Stimulated activated naive CD8-positive, alpha-beta T cell treated with anti-CD3 and anti-CD28 coated beads, Interleukin-15, amount 100 ng/mL, for 72 hours (primary cell): ENCODE data around the gene DERL2.
"Not testable (repeated sequence)": the region's sequence is repeated elsewhere in the genome, so short reads cannot be mapped to it uniquely, and the experiment has no call there.

ENCODE experiments used
- ATAC-seq: fragments of 150-1000 bp; cut with Tn5 transposase; 2 replicates; pipeline ENCODE4 v1.10.0; 2021; ENCODE audit warnings: mild to moderate bottlenecking, moderate library complexity
- DNase-seq, 2 donors: peaks; one replicate each; pipeline ENCODE4 v3.0.0; 2021 to 2022
- H3K27ac Mint-ChIP-seq, 2 donors: one replicate each; pipeline ENCODE4 v1.8.0; 2022; ENCODE audit warnings: mild to moderate bottlenecking in 2 of 2, mixed read lengths in 2 of 2, moderate library complexity in 2 of 2
- H3K27me3 Mint-ChIP-seq: one replicate; pipeline ENCODE4 v1.8.0; 2022; ENCODE audit warnings: mixed read lengths
- H3K4me1 Mint-ChIP-seq: one replicate; pipeline ENCODE4 v1.8.0; 2022; ENCODE audit warnings: mild to moderate bottlenecking, mixed read lengths
- H3K4me3 Mint-ChIP-seq, 2 donors: one replicate each; pipeline ENCODE4 v1.8.0; 2022; ENCODE audit warnings: mild to moderate bottlenecking in 2 of 2, mixed read lengths in 2 of 2, moderate library complexity in 1 of 2
- H3K9me3 Mint-ChIP-seq, 2 donors: one replicate each; pipeline ENCODE4 v1.8.0; 2022; ENCODE audit warnings: mixed read lengths in 2 of 2

Gene DERL2

GRCh38 chr17:5431949-5432556 is 53.9 kb downstream of the DERL2 start:
- Mint-ChIP-seq H3K9me3 (no peaks in the 10 kb centered on the region), H3K27me3 (no peaks in the 10 kb centered on the region), H3K27ac (peak overlapping the region in 1 of 2 donors; percentile 64), H3K4me1 (peaks cover 38% of the 10 kb centered on the region), H3K4me3 (no peak overlapping the region)
- no peak for ATAC-seq
- DNase-seq: no peak

GRCh38 chr17:5431234-5431633 is 54.7 kb downstream of the DERL2 start:
- not testable (repeated sequence) for H3K4me3 Mint-ChIP-seq, H3K27me3 Mint-ChIP-seq, H3K9me3 Mint-ChIP-seq, ATAC-seq, DNase-seq
- peaks cover 30% of the 10 kb centered on the region for H3K4me1 Mint-ChIP-seq
- peak overlapping the region; percentile 64 to 81 for H3K27ac Mint-ChIP-seq

GRCh38 chr17:5430413-5430999 is 55.5 kb downstream of the DERL2 start:
- Mint-ChIP-seq H3K9me3 (no peaks in the 10 kb centered on the region), H3K4me3 (no peak overlapping the region), H3K4me1 (peaks cover 28% of the 10 kb centered on the region), H3K27me3 (no peaks in the 10 kb centered on the region), H3K27ac (peak overlapping the region; percentile 64 to 81)
- no peak for ATAC-seq
- no peak for DNase-seq

- peaks cover 23% of the 10 kb centered on the region for H3K4me1 Mint-ChIP-seq
- H3K9me3 Mint-ChIP-seq: no peaks in the 10 kb centered on the region
- peak overlapping the region in 1 of 2 donors; percentile 77 for H3K27ac Mint-ChIP-seq
- no peak for ATAC-seq
- no peaks in the 10 kb centered on the region for H3K27me3 Mint-ChIP-seq
- no peak overlapping the region for H3K4me3 Mint-ChIP-seq
- DNase-seq: no peak
These were observed 56.6 kb downstream of the DERL2 start for GRCh38 chr17:5429191-5429887.

- Mint-ChIP-seq H3K9me3 (no peaks in the 10 kb centered on the region), H3K4me3 (no peak overlapping the region), H3K27me3 (no peaks in the 10 kb centered on the region), H3K27ac (no peak overlapping the region), H3K4me1 (peaks cover 35% of the 10 kb centered on the region)
- ATAC-seq: no peak
- DNase-seq: no peak
These were observed 60.2 kb downstream of the DERL2 start for GRCh38 chr17:5425826-5426225.

GRCh38 chr17:5424909-5425308 is 61.1 kb downstream of the DERL2 start:
- ATAC-seq: no peak
- peaks cover 35% of the 10 kb centered on the region for H3K4me1 Mint-ChIP-seq
- no peaks in the 10 kb centered on the region for H3K27me3 Mint-ChIP-seq
- H3K27ac Mint-ChIP-seq: peak overlapping the region in 1 of 2 donors; percentile 69
- no peak overlapping the region for H3K4me3 Mint-ChIP-seq
- no peaks in the 10 kb centered on the region for H3K9me3 Mint-ChIP-seq
- no peak for DNase-seq

GRCh38 chr17:5422505-5422904 is 63.5 kb downstream of the DERL2 start:
- no peaks in the 10 kb centered on the region for H3K9me3 Mint-ChIP-seq
- H3K27ac Mint-ChIP-seq: no peak overlapping the region
- H3K27me3 Mint-ChIP-seq: no peaks in the 10 kb centered on the region
- peak overlapping the region in 1 of 2 donors; percentile 25 for H3K4me3 Mint-ChIP-seq
- no peak for ATAC-seq
- DNase-seq: no peak
- H3K4me1 Mint-ChIP-seq: peaks cover 34% of the 10 kb centered on the region
